GM20431 (cell line): Measurements from ENCODE around the gene RAN.
"Not testable (repeated sequence)": the region's sequence is repeated elsewhere in the genome, so short reads cannot be mapped to it uniquely, and the experiment has no call there.

ENCODE experiments used
- in situ Hi-C: fragments of 300-500 bp; cut with MseI, MboI; formaldehyde crosslinking; loops from one replicate; pipeline ENCODE4 v1.15.0; 2020; ENCODE audit warnings: low sequenced_read_pairs; ENCODE audit not compliant: unreplicated experiment

The RAN gene

DNA sequence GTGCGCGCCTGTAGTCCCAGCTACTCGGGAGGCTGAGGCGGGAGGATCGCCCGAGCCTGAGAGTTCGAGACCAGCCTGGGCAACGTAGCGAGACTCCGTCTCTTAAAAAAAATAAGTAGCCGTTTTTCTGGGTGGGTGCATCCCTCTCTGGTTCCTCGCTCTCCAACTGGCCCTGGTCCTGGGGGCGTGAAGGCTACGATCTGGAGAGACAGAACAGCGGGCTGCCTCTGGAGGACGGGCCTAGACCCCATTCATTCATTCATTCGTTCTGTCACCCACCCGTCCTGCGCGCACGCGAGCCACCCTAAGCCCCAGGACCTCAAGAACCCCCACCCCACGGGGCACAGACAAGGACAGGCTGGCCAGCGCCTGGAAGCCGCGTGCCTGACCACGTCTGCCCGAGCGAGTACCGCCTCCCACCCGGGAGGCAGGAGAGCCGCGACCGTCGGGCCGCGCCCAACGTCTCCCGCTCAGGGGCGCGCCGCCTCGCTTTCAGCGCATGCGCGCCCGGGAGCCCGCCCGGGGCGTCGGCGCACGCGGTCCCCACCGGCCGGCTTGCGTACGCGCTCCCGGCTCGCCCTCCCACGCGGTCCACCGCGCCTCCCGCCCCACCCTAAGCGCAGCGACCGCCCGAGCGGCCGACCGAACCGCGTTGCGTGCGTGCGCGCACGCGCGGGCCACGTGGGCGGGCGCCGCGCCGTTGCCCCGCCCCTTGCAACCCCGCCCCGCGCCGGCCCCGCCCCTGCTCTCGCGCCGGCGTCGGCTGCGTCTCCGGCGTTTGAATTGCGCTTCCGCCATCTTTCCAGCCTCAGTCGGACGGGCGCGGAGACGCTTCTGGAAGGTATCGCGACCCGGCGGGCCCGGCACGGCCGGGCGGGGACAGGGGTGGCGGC lies at the start of gene RAN:
Gene RAN (plus strand): TSS at position 781 of the 893 bp plus-strand sequence. CDS start 528 bp downstream, outside the sequence.
- in situ Hi-C loops: no loop called here

DNA sequence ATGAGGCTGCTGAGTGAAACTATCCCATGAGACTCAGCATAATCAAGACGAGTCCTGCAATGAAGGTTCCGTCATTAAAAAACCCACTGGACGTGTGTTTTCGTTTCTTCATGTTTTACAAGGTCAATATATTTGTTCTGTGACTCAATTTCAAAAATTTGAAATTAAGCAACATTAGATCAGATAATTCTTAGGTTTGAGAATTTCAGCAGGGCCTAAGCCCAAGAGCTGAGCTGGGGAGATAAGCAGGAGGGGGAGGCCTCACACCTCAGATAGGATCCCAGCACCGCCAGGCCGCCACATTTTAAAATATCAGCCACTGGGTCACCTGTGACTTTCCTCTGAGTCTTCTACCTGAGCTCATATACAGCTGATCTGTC lies 46.1 kb upstream of the RAN start:
- in situ Hi-C loops: no loop called here

DNA sequence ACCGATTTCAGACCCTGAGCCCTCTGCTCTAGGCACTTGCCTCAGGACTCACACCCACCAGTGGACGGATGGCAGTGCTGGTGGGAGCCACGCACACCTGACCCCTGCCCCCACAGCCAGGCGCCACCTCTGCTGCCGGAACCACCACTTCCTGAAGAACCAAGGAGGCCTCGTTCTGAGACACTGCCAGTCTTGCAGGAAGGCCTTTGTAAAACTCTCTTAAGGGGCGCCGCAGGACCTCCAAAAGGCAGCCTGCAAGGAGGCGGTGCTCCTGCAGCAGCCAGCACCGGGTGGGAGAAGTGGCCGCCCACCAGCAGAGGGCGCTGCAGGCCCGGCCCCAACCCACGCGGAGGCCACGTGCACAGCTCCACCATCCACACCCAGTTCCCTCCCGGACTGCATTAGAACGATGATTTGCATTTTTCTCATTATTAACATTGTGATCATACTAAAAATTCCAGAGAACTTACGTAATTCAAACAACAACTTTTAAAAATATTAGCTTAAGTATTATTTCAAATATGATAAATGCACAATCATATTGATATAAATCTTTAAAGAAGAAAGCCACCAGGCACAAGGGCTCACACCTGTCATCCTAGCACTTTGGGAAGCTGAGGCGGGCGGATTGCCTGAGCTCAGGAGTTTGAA lies 45.6 kb upstream of the RAN start:
- in situ Hi-C loops: no loop called here

DNA sequence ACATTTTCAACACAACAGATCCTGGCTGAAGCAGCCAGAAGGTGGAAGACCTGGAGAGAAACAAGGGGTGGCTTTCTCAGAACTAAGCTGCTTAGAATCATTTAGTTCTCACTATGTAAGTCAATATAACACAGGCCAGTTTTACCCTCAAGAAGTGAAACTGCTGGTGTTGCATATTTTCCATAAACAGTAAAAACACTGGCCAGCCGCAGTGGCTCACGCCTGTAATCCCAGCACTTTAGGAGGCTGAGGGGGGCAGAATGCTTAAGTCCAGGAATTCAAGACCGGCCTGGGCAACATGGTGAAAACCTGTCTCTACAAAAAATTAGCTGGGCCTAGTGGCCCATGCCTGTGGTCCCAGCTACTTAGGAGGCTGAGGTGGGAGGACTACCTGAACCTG lies 44.4 kb upstream of the RAN start:
- in situ Hi-C loops: no loop called here

DNA sequence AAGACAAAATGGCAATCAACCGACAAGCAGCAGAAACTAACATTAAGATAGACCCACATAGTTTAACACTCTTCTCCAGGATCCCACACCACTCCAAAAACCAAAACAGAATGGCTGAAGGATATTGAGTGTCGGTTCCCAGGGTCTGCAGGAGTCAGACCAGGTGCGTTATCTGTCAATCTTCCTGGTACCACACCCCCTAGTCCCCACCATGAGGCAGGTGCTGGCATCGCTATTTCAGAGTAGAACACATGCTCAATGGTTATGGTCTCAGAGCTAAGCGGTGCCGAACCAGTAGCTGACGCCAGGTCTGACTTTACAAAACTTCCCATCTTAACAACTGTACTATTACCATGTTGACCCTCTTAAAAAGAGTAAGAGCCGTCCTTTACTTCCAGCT lies 43.0 kb upstream of the RAN start:
- in situ Hi-C loops: no loop called here

DNA sequence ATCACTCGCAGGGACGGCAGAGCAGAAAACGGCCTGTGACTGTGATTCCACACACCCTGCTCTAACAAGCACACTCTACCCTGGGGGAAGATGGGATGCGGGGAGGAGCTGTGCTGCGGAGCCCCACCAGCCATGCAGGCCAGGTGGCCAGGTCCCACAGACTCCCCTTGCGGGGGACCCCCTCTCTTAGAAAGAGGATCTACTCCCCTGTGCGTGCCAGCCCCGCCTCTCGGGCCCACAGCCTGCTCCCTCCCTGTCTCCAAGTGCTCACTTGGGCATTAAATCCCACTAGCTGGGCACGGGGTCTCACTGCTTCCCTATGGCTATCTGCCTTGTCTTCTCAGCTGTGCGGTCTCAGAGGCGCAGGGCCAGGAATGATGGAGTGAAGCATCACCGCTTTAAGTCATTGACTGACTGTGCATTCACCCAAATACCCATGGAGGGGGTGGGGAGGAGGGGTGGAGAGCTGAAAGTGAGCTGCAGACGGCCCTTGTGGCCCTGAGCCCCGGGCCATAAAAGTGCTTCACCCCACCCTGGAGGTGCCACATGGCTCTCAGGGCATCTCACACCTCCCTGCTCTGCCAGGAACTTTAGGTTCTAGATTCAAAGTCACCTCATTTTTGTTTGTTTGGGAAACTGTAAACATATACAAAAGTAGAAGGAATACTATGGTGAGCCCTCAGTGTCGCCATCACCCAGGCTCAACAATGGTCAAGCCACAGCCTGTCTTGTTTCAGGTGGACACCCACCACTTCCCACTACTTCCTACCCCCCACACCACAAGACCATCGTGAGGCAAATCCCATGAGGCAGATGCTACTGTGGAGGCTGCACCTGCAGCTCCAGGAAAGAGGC lies 42.2 kb upstream of the RAN start:
- in situ Hi-C loops: no loop called here

DNA sequence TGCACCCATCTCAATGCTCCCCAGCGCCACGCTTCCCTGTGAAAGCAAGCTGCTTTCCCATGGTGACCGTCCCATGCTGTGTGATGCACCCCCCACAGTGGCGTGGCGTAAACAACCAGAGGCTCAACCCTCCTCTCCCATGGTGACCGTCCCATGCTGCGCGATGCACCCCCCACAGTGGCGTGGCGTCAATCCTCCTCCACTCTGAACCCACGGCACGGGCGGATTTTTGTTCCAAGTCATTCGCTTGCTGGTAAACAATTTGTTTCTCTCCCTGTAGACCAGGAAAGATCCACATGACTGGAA lies 41.7 kb upstream of the RAN start:
- in situ Hi-C loops: no loop called here

DNA sequence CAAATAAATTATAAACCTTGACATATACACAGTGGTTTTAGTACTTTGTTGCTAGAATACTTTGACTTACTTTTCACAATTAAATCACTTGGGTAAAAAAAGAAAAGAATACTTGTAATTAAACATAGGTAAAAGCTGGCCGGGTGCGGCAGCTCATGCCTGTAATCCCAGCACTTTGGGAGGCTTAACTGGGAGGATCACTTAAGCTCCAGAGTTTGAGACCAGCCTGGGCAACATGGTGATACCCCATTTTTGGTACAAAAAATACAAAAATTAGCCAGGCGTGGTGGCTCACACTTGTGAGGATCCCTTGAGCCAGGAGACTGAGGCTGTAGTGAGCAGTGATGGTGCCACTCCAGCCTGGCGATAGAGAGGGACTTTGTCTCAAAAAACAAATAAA lies 40.6 kb upstream of the RAN start:
- in situ Hi-C loops: no loop called here

DNA sequence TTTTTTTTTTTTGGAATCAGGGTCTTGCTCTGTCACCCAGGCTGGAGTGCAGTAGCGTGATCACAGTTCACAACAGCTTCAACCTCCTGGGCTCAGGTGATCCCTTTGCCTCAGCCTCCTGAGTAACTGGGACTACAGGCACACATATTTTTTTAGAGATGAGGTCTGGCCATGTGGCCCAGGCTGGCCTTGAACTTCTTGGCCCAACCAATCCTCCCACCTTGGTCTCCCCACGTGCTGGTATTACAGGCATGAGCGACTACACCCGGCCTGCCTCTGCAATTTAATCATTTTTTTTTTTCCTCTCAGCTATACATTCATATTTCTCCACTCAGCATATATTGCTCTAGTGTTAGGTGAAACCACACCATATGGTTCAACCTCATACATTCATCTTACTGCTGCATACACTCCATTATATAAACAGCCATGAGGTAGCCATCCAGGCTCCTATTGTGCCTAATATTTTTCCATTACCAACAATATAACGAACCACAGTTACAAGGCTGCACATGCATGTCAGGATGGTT lies 39.9 kb upstream of the RAN start:
- in situ Hi-C loops: no loop called here

DNA sequence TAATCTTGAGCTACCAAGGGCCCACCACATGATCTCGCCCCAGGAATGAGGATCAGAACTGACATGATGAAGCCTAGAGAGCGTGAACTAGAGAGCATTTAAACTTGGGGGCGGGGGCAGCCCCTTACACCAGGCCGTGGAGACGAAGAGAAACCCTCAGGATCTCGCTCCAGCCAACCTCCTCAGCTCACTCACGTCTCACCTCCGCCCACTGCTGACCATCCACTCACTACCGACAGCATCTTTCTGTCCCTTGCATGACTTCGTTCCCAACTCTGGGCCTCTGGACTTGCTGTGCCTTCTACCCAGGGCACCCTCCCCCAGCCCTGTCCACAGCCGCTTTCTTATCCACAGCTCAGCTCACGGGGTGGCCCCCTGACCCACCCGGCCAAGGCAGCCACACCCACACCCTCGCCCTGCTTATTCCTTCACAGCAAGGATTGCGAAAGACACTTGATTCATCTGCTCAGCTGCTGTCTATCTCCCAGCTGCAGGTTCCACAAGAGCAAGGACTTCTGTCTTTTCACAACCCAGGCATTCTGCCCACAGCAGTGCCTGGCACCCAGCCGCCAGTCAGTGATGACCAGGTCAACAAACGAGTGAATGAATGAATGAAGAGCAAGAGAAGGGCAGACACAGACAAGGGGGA lies 39.2 kb upstream of the RAN start:
- in situ Hi-C loops: no loop called here

DNA sequence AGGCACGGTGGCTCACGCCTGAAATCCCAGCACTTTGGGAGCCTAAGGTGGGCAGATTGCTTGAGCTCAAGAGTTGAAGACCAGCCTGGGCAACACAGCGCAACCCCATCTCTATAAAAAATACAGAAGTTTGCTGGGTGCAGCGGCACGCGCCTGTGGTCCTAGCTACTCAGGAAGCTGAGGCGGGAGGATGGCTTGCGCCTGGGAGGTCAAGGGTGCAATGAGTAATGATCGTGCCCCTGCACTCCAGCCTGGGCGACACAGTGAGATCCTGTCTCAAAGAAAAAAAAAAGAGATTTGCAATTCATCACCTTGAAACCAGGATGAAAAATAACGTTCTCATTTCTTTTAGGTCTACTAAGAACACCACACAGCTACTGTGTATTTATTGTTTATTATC lies 36.9 kb upstream of the RAN start:
- in situ Hi-C loops: no loop called here

DNA sequence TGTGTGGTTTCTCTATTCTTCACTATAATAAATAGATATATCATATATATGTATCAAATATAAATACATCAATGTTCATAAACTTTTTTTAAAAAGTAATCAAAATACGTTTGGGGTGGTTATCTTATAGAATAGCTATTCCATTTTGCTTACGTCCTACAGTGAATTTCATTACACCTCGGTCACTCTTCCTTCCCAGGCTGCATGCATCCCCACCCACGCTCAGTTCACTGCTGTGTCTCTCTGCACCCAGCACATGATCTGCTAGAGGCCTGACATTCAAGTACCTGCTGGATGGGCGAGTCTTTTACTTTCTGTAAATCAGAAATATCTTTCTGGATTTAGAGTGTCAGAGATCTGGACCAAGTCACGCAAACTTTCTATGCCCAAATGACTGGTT lies 36.4 kb upstream of the RAN start:
- in situ Hi-C loops: no loop called here

DNA sequence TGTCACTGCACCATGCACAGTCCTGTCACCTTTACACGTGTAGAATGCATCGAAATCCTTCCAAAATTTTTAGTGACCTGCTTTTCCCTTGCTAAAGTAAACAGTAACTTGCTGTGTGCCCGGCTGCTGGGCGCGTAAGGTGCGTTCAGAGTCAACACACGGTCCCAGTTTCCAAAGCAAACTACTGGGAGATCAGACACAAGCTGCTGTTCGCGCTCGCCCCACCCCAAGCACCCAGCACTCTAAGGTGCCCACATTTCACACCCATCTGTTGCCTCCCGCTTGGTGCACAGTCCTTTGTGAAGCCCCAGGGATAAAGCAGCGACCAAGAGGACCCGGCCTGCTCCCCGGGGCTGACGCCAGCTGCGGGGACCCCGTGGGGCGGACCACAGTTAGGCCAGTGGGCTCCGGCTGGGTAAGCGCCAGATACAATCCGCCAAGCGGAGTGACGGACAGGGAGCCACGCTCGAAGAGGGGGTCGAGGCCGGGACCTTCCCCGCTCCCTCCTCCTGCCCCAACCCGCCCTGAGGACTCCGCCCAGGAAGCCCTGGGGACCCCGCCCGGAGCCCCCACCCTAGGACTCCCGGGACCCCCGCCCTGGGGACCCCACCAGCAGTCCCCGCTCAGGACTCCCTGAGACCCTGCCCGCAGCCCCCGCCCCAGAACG lies 33.4 kb upstream of the RAN start:
- in situ Hi-C loops: no loop called here

DNA sequence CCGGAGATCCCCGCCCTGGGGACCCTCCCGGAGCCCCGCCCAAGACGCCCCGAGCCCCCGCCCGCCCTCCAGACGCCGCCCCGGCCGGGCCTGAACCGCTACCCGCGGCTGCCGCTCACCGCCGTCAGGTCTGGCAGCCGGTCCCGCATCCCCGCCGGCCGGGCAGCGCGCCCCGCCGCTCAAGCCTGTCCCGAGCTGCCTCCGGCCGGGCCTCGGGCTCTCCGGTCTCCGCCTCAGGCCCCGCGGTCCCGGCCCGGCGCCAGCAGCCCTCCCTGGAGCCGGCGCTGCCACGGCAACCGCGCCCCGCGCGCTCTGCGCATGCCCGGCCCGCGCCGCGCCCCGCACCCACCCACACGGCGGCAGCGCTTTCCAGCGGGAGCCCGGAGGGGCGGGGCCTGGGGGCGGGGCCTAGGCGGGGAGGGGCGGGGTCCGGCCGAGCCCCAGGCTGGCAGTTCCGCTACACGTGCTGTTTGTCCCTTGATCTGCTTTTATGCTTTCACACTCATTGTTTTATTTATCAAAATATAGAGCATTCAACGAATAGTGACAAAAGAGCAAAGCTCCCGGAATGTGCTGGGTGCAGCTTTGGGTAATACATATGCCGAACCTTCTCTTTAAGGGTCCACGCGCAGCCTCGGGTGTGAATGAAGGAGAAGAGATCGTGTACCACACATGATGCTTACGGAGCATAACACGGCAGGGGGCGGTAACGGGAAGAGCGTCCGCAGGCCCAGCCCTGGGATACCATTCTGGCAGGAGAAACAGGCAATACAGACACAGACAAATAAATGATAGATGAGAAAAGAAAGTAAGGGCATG lies 32.7 kb upstream of the RAN start, which contains the start of gene STX2:
Gene STX2 (minus strand): TSS at position 300 of the 819 bp plus-strand sequence. CDS start 151 bp downstream, at position 149.
- in situ Hi-C loops: no loop called here

DNA sequence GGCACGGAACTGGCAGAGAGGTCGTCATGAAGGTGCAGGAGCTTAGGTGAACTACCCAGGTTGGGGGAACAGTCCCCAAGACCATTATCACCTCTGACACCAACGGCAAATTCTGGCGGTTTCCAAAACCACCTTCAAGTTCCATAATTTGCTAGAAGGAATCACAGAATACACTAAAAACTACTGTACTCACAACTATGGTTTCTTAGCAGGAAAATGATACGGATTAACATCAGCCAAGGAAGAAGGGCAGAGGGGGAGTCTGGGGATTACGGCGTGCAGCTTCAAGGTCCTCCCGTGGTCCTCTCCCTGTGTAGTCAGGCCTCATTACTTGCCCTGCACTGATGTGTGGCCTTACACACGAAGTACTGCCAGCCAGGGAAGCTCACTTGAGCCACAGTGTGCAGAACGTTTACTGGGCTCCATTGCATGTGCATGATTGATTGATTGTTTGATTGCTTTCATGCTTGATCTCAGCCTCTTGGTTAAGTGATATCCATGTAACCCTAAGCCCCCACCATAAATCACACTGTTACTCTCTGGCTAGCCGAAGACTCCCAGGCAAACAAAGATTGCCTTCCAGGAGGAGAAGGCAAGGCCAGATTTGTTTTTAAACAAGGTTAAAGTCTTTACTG lies 32.0 kb upstream of the RAN start:
- in situ Hi-C loops: no loop called here

DNA sequence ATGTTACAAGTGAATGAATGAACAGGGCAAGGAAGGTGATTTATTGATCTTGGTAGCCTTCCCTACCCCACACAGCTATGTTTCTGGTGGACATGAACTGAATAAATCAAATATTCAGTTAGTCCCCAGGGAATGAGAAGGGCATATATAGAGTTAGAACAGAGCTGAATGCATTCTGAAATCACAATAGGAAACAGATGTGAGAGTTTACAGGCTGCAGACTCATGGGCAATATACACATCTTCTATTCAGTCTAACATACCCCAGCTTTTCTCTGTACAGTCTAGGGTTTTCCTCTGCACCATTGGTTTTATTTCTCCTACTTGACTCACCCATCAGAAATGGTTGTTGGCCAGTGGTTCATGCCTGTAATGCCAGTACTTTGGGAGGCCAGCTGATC lies 25.5 kb upstream of the RAN start:
- in situ Hi-C loops: no loop called here

DNA sequence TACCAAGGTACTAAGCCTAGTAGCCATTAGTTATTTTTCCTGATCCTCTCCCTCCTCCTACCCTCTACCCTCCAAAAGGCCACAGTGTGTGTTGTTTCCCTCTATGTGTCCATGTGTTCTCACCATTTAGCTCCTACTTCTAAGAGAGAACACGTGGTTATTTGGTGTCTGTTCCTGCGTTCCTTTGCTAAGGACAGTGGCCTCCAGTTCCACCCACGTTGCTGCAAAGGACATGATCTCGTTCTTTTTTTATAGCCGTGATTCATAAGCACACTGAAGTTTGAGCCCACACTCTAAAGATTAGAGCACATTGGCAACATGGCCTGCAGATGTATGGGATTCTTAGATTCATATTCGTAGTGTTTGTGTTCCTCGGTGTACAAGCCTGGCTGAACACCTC lies 24.8 kb upstream of the RAN start:
- in situ Hi-C loops: no loop called here

DNA sequence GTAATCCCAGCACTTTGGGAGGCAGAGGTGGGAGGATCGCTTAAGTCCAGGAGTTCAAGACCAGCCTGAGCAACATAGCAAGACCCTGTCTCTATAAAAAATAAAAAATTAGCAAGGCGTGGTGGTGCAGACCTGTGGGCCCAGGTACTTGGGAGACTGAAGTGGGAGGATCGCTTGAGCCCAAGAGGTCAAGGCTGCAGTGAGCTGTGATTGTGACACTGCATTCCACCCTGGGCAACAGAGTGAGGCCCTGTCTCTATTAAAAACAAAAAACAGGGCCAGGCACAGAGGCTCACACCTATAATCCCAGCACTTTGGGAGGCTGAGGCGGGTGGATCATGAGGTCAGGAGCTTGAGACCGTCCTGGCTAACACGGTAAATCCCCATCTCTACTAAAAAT lies 23.8 kb upstream of the RAN start:
- in situ Hi-C loops: not testable (repeated sequence)
